Liver (tissue), 9 donors: ENCODE results near the gene CST3. TPM values are rescaled to one million over a fixed set of nuclear protein-coding genes. Genes with fewer than 3 reads are reported as not detected.

Experiments
- DNase-seq: peaks from one replicate; pipeline ENCODE4 v3.0.0-alpha.2; 2017; ENCODE audit warnings: low spot score
- H3K27ac ChIP-seq, 2 donors: one replicate each; pipeline ENCODE4 v1.7.0; 2013; ENCODE audit warnings: inconsistent platforms in 2 of 2, low read length in 2 of 2, control low read depth in 1 of 2, low read depth in 1 of 2, mild to moderate bottlenecking in 1 of 2
- H3K27me3 ChIP-seq, 4 donors: one replicate each; pipeline versions ENCODE4 v1.6.1 to v1.7.0; 2013; ENCODE audit warnings: low read length in 3 of 4, inconsistent platforms in 1 of 4, mild to moderate bottlenecking in 1 of 4, moderate library complexity in 1 of 4; ENCODE audit not compliant: control insufficient read depth in 4 of 4, insufficient read depth in 4 of 4
- H3K36me3 ChIP-seq, 4 donors: one replicate each; pipeline versions ENCODE4 v1.6.1 to v1.7.0; 2013; ENCODE audit warnings: low read length in 3 of 4, mild to moderate bottlenecking in 3 of 4, low read depth in 1 of 4, moderate library complexity in 1 of 4; ENCODE audit not compliant: control insufficient read depth in 4 of 4, insufficient read depth in 3 of 4
- H3K4me1 ChIP-seq, 4 donors: one replicate each; pipeline versions ENCODE4 v1.6.1 to v1.7.0; 2013; ENCODE audit warnings: low read length in 3 of 4, mild to moderate bottlenecking in 3 of 4, moderate library complexity in 1 of 4; ENCODE audit not compliant: control insufficient read depth in 4 of 4, insufficient read depth in 4 of 4
- H3K4me3 ChIP-seq, 3 donors: one replicate each; pipeline versions ENCODE4 v1.6.1 to v1.7.0; 2013; ENCODE audit warnings: low read length in 3 of 3, control low read depth in 1 of 3, low read depth in 1 of 3, mild to moderate bottlenecking in 1 of 3
- H3K9ac ChIP-seq, 2 donors: one replicate each; pipeline ENCODE4 v1.7.0; 2013; ENCODE audit warnings: low read length in 2 of 2, mild to moderate bottlenecking in 2 of 2, moderate library complexity in 2 of 2, control low read depth in 1 of 2, low read depth in 1 of 2
- H3K9me3 ChIP-seq, 4 donors: one replicate each; pipeline versions ENCODE4 v1.6.1 to v1.7.0; 2013; ENCODE audit warnings: low read length in 3 of 4; ENCODE audit not compliant: control insufficient read depth in 4 of 4
- CTCF ChIP-seq: fragments of 150-350 bp; IDR thresholded peaks from 2 replicates; pipeline ENCODE4 v1.5.1; 2017; ENCODE audit warnings: improper control_type of control experiment, low read depth, low read length; ENCODE audit not compliant: missing input control
- EGR1 ChIP-seq, 2 donors: IDR thresholded peaks; 2 replicates each; pipeline ENCODE4 v1.6.1; 2016 to 2018; ENCODE audit warnings: antibody characterized with exemption in 2 of 2, low read depth in 2 of 2
- FOXA1 ChIP-seq: IDR thresholded peaks from 2 replicates; pipeline ENCODE4 v1.6.1; 2016; ENCODE audit warnings: antibody characterized with exemption
- FOXA2 ChIP-seq: IDR thresholded peaks from 2 replicates; pipeline ENCODE4 v1.6.1; 2016; ENCODE audit warnings: antibody characterized with exemption
- GABPA ChIP-seq, 2 donors: IDR thresholded peaks in 1 of 2; conservative IDR thresholded peaks in 1 of 2; 2 replicates each; pipeline ENCODE4 v1.6.1; 2016; ENCODE audit warnings: antibody characterized with exemption in 2 of 2, mild to moderate bottlenecking in 1 of 2, moderate library complexity in 1 of 2
- HNF4A ChIP-seq, 2 donors: conservative IDR thresholded peaks; 2 replicates each; pipeline ENCODE4 v1.6.1; 2016; ENCODE audit warnings: antibody characterized with exemption in 2 of 2, mild to moderate bottlenecking in 2 of 2
- HNF4G ChIP-seq: IDR thresholded peaks from 2 replicates; pipeline ENCODE4 v1.6.1; 2016; ENCODE audit warnings: antibody characterized with exemption
- JUND ChIP-seq, 2 donors: IDR thresholded peaks; 2 replicates each; pipeline ENCODE4 v1.6.1; 2016; ENCODE audit warnings: antibody characterized with exemption in 2 of 2
- NR2F2 ChIP-seq: IDR thresholded peaks from 2 replicates; pipeline ENCODE4 v1.6.1; 2016; ENCODE audit warnings: antibody characterized with exemption
- RAD21 ChIP-seq, 2 donors: IDR thresholded peaks; 2 replicates each; pipeline ENCODE4 v1.6.1; 2016; ENCODE audit warnings: antibody characterized with exemption in 2 of 2, mild to moderate bottlenecking in 2 of 2
- SP1 ChIP-seq: IDR thresholded peaks from 2 replicates; pipeline ENCODE4 v1.6.1; 2018; ENCODE audit warnings: antibody characterized with exemption, mild to moderate bottlenecking
- TAF1 ChIP-seq: conservative IDR thresholded peaks from 2 replicates; pipeline ENCODE4 v1.6.1; 2016; ENCODE audit warnings: antibody characterized with exemption, mild to moderate bottlenecking
- YY1 ChIP-seq: IDR thresholded peaks from 2 replicates; pipeline ENCODE4 v1.6.1; 2016; ENCODE audit warnings: antibody characterized with exemption, mild to moderate bottlenecking
- ZBTB33 ChIP-seq: IDR thresholded peaks from 2 replicates; pipeline ENCODE4 v1.6.1; 2016; ENCODE audit warnings: antibody characterized with exemption
- WGBS: extraction: QIAGEN DNeasy Blood & Tissue Kit; methylation state at CpG from one replicate; pipeline ENCODE4 v1.1.7; 2013; 5-methylcytosine and 5-hydroxymethylcytosine counted together
- polyA plus RNA-seq, 2 donors: library from polyadenylated mRNA; stranded (reverse) in 1 of 2; unstranded in 1 of 2; fragments of 200-250 nt in 1 of 2; fragments of >200 nt in 1 of 2; fragmentation: Nextera tagmentation in 1 of 2; extraction: Ambion mirVana in 1 of 2; gene quantifications; one replicate each; pipeline versions ENCODE4 v1.2.1 to v1.2.3, GENCODE V29; 2013 to 2015
- total RNA-seq, 2 donors: library from RNA; depleted of rRNA; stranded (reverse); fragments of >200 nt; gene quantifications; one replicate each; pipeline ENCODE4 v1.2.3, GENCODE V29; 2014
- TF ChIP-seq, protein P1 (sequence below): IDR thresholded peaks from 2 replicates; pipeline ENCODE4 v1.6.1; 2016; ENCODE audit warnings: antibody characterized with exemption
- TF ChIP-seq, protein P2 (sequence below): IDR thresholded peaks from 2 replicates; pipeline ENCODE4 v1.6.1; 2016; ENCODE audit warnings: antibody characterized with exemption
- donor health status: healthy.
- donor health status: healthy.
- donor health status: healthy.
- donor health status: healthy.
- donor health status: healthy.

CST3 gene
- total and polyA plus RNA-seq, 4 donors: 153 to 1,712 (median 513) TPM

DNA sequence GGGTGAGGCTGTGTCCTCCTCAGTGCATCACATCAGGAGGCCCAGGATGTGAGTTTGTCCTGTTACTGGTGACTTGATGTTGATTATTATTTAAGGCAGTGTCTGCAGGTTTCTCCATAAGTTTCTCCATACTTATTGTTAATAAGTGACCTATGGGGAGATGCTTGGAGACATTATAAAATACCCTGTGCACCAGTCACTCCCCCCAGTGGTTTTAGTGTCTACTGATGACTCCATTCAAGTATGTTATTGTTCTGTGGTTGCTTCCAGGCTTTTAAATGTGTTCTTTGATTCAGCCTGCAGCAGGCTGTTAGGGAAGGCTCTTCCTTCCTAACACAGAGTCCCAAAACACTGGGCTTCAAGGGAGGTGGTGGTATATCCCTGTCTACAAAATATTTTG, 14.6 kb upstream of the CST3 start:
- no peaks in the 10 kb centered on the region for H3K27me3 ChIP-seq
- H3K9me3 ChIP-seq: no peaks in the 10 kb centered on the region
- H3K4me1 ChIP-seq: peaks cover 0 to 2% (median 1%) of the 10 kb centered on the region in 4 donors
- H3K36me3 ChIP-seq: no peaks in the 10 kb centered on the region
- no peak overlapping the region for H3K4me3 ChIP-seq
- no peak for DNase-seq
- TF ChIP-seq YY1 (no peak), JUND (IDR thresholded peaks at IDR 0.05) (no peak), HNF4A (conservative IDR thresholded peaks at IDR 0.05) (no peak), CTCF (no peak), RAD21 (IDR thresholded peaks at IDR 0.05) (no peak), HNF4G (no peak), FOXA2 (no peak), SP1 (no peak), TAF1 (no peak), ZBTB33 (no peak), NR2F2 (no peak), GABPA (IDR thresholded peaks at IDR 0.05 in 1 of 2, conservative IDR thresholded peaks at IDR 0.05 in 1 of 2) (no peak), FOXA1 (no peak)
- TF ChIP-seq, protein P1, sequence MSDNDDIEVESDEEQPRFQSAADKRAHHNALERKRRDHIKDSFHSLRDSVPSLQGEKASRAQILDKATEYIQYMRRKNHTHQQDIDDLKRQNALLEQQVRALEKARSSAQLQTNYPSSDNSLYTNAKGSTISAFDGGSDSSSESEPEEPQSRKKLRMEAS: no peak
- H3K27ac ChIP-seq: no peak overlapping the region
- no peak overlapping the region for H3K9ac ChIP-seq

GRCh38 chr20:23651117-23651516, 13.4 kb upstream of the CST3 start:
- Histone ChIP-seq H3K27ac (no peak overlapping the region), H3K4me1 (peaks cover 0 to 2% (median 0%) of the 10 kb centered on the region in 4 donors)

GRCh38 chr20:23649830-23650417, 12.2 kb upstream of the CST3 start:
- Histone ChIP-seq H3K36me3 (peaks cover 0 to 1% (median 0%) of the 10 kb centered on the region in 4 donors), H3K9ac (no peak overlapping the region), H3K9me3 (no peaks in the 10 kb centered on the region), H3K4me3 (no peak overlapping the region), H3K27ac (no peak overlapping the region), H3K4me1 (peaks cover 0 to 2% (median 0%) of the 10 kb centered on the region in 4 donors), H3K27me3 (no peaks in the 10 kb centered on the region)
- WGBS: 86% methylated on average over 1 of the region's 1 CpG
- DNase-seq: no peak
- TF ChIP-seq NR2F2: no peak
- no peak for TF ChIP-seq SP1
- no peak for TF ChIP-seq RAD21 (IDR thresholded peaks at IDR 0.05)
- no peak for TF ChIP-seq TAF1
- no peak for TF ChIP-seq FOXA1
- no peak for TF ChIP-seq GABPA (IDR thresholded peaks at IDR 0.05 in 1 of 2, conservative IDR thresholded peaks at IDR 0.05 in 1 of 2)
- TF ChIP-seq JUND (IDR thresholded peaks at IDR 0.05): no peak
- TF ChIP-seq, protein P2, sequence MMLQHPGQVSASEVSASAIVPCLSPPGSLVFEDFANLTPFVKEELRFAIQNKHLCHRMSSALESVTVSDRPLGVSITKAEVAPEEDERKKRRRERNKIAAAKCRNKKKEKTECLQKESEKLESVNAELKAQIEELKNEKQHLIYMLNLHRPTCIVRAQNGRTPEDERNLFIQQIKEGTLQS: no peak
- no peak for TF ChIP-seq EGR1 (IDR thresholded peaks at IDR 0.05; ENCODE audit: low read depth in 2 of 2)
- no peak for TF ChIP-seq ZBTB33
- no peak for TF ChIP-seq YY1
- TF ChIP-seq, protein P1: no peak

More at GRCh38 chr20:23651117-23651516, 13.4 kb upstream of the CST3 start:
- no peaks in the 10 kb centered on the region for H3K27me3 ChIP-seq
- no peak for DNase-seq
- TF ChIP-seq FOXA2 (no peak), JUND (IDR thresholded peaks at IDR 0.05) (no peak)
- TF ChIP-seq, protein P2: no peak
- H3K9me3 ChIP-seq: no peaks in the 10 kb centered on the region
- 93% methylated on average over 2 of the region's 2 CpGs for WGBS
- H3K9ac ChIP-seq: no peak overlapping the region
- no peak overlapping the region for H3K4me3 ChIP-seq
- H3K36me3 ChIP-seq: no peaks in the 10 kb centered on the region
